Neural progenitor cell (in vitro differentiated cells): ENCODE measurements around the gene CYGB. TPM values are rescaled to one million over a fixed set of nuclear protein-coding genes. Genes with fewer than 3 reads are reported as not detected.

Source experiments
- DNase-seq: peaks from one replicate; pipeline ENCODE4 v3.0.0-alpha.2; 2016; ENCODE audit warnings: low spot score
- H2AFZ ChIP-seq: fragments of 200-600 bp; sonication (generic); replicated peaks from 2 replicates; pipeline ENCODE4 v1.6.1; 2016; ENCODE audit warnings: antibody characterized with exemption
- H3F3A ChIP-seq: fragments of 200-600 bp; sonication (generic); 2 replicates; pipeline ENCODE4 v1.6.1; 2016; ENCODE audit warnings: antibody characterized with exemption, low read depth
- H3K27ac ChIP-seq: fragments of 200-600 bp; sonication (generic); 2 replicates; pipeline ENCODE4 v1.5.1; 2016; ENCODE audit warnings: mild to moderate bottlenecking
- H3K27me3 ChIP-seq: fragments of 200-600 bp; sonication (generic); 2 replicates; pipeline ENCODE4 v1.6.1; 2016; ENCODE audit warnings: mild to moderate bottlenecking, moderate library complexity
- H3K36me3 ChIP-seq: fragments of 200-600 bp; sonication (generic); 2 replicates; pipeline ENCODE4 v1.5.1; 2016
- H3K4me1 ChIP-seq: fragments of 200-600 bp; sonication (generic); 2 replicates; pipeline ENCODE4 v1.6.1; 2016; ENCODE audit warnings: mixed run types
- H3K4me2 ChIP-seq: fragments of 200-600 bp; sonication (generic); 2 replicates; pipeline ENCODE4 v1.6.1; 2016
- H3K4me3 ChIP-seq: fragments of 200-600 bp; sonication (generic); 2 replicates; pipeline ENCODE4 v1.5.1; 2016
- H3K79me2 ChIP-seq: fragments of 200-600 bp; sonication (generic); 2 replicates; pipeline ENCODE4 v1.6.1; 2016; ENCODE audit warnings: low read depth
- H3K9ac ChIP-seq: fragments of 200-600 bp; sonication (generic); 2 replicates; pipeline ENCODE4 v1.6.1; 2016
- H3K9me3 ChIP-seq: fragments of 200-600 bp; sonication (generic); 2 replicates; pipeline ENCODE4 v1.5.1; 2016; ENCODE audit warnings: low read depth
- H4K20me1 ChIP-seq: fragments of 200-600 bp; sonication (generic); 2 replicates; pipeline ENCODE4 v1.6.1; 2016; ENCODE audit warnings: low read depth
- H3K27ac Mint-ChIP-seq: 3 replicates; pipeline ENCODE4 v1.8.0; 2021; ENCODE audit warnings: mixed read lengths
- H3K27me3 Mint-ChIP-seq: 2 replicates; pipeline ENCODE4 v1.8.0; 2022; ENCODE audit warnings: low read depth, mild to moderate bottlenecking, inconsistent platforms, moderate library complexity, mixed read lengths; ENCODE audit not compliant: insufficient read depth
- H3K36me3 Mint-ChIP-seq: 3 replicates; pipeline ENCODE4 v1.8.0; 2021; ENCODE audit warnings: mixed read lengths
- H3K4me1 Mint-ChIP-seq: 3 replicates; pipeline ENCODE4 v1.8.0; 2021; ENCODE audit warnings: mixed read lengths
- H3K4me3 Mint-ChIP-seq: 3 replicates; pipeline ENCODE4 v1.8.0; 2021; ENCODE audit warnings: mild to moderate bottlenecking, moderate library complexity, mixed read lengths
- H3K9me3 Mint-ChIP-seq: 3 replicates; pipeline ENCODE4 v1.8.0; 2020; ENCODE audit warnings: mixed read lengths
- EZH2 ChIP-seq: fragments of 200-600 bp; sonication (generic); IDR thresholded peaks from 2 replicates; pipeline ENCODE4 v1.6.1; 2017; ENCODE audit warnings: antibody characterized with exemption, mild to moderate bottlenecking, moderate library complexity
- EZH2phosphoT487 ChIP-seq: fragments of 200-600 bp; sonication (generic); IDR thresholded peaks from 2 replicates; pipeline ENCODE4 v1.6.1; 2017; ENCODE audit warnings: antibody characterized with exemption
- total RNA-seq: library from RNA; depleted of rRNA; stranded (reverse); fragments of >200 nt; gene quantifications from 2 replicates; pipeline ENCODE4 v1.2.3, GENCODE V29; 2015; ENCODE audit warnings: low replicate concordance
- TF ChIP-seq, protein P1 (sequence below): fragments of 200-600 bp; sonication (generic); IDR thresholded peaks from 2 replicates; pipeline ENCODE4 v1.5.1; 2017; ENCODE audit warnings: antibody characterized with exemption, mild to moderate bottlenecking

CYGB gene
- total RNA-seq, 1 donor from 2014 or later, result not detected

GRCh38 chr17:76521262-76521661, 16.2 kb downstream of the CYGB start:
- Histone ChIP-seq H3F3A (peaks cover 9% of the 10 kb centered on the region), H3K36me3 (no peaks in the 10 kb centered on the region), H4K20me1 (no peaks in the 10 kb centered on the region), H3K4me3 (no peak overlapping the region), H3K79me2 (no peaks in the 10 kb centered on the region), H3K9me3 (no peaks in the 10 kb centered on the region), H2AFZ (no peak overlapping the region), H3K4me1 (peaks cover 3% of the 10 kb centered on the region), H3K27me3 (peaks cover 16% of the 10 kb centered on the region), H3K9ac (no peak overlapping the region), H3K4me2 (no peak overlapping the region), H3K27ac (no peak overlapping the region)
- Mint-ChIP-seq H3K36me3 (no peaks in the 10 kb centered on the region), H3K9me3 (no peaks in the 10 kb centered on the region), H3K27ac (peak overlapping the region; percentile 30), H3K27me3 (peaks cover 13% of the 10 kb centered on the region), H3K4me1 (peaks cover 13% of the 10 kb centered on the region), H3K4me3 (no peak overlapping the region)
- TF ChIP-seq EZH2phosphoT487, result no peak
- no peak for TF ChIP-seq EZH2
- TF ChIP-seq, protein P1, sequence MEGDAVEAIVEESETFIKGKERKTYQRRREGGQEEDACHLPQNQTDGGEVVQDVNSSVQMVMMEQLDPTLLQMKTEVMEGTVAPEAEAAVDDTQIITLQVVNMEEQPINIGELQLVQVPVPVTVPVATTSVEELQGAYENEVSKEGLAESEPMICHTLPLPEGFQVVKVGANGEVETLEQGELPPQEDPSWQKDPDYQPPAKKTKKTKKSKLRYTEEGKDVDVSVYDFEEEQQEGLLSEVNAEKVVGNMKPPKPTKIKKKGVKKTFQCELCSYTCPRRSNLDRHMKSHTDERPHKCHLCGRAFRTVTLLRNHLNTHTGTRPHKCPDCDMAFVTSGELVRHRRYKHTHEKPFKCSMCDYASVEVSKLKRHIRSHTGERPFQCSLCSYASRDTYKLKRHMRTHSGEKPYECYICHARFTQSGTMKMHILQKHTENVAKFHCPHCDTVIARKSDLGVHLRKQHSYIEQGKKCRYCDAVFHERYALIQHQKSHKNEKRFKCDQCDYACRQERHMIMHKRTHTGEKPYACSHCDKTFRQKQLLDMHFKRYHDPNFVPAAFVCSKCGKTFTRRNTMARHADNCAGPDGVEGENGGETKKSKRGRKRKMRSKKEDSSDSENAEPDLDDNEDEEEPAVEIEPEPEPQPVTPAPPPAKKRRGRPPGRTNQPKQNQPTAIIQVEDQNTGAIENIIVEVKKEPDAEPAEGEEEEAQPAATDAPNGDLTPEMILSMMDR, result no peak
- no peak for DNase-seq

DNA sequence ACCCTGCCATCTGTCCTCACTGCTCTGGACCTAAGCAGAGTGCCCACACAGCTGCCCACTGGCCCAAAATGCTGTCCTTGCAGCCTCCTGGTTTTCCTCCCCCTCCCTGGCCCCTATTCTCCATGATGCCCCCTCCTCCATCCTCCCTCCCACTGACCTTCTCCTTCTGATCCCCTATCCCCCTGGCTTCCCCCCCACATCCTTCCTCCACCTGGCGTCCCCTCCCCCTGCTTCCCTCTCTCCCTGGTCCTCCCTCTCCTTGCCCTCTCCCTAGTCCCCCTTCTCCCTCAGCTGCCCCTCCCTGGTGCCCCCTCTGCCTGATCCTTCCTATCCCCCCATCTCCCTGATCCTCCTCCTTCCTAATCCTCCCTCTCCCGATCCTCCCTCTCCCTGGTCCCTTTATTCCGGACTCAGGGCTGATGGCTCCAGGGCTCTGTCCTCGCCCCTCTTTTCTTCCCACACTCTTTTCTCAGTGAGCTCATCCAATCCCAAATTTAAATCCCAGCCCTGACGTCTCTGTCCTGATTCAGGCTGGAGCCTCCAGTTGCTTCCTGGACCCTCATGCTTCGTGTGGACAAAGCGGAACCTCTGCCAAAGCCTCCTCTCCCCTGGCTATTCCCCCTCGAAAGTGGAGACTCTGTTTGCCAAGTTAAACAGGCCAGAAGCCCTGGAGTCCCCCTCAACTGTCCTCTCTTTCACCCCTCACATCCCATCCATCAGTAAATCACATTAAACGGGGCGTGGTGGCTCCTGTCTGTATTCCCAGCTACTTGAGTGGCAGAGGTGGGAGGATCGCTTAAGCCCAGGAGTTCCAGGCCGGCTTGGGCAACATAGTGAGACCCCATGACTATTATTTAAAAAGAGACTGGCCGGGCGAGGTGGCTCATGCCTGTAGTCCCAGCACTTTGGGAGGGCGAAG, 18.2 kb downstream of the CYGB start:
- Histone ChIP-seq H2AFZ (peak overlapping the region; percentile 57), H3F3A (peaks cover 4% of the 10 kb centered on the region), H3K36me3 (no peaks in the 10 kb centered on the region), H3K4me2 (peak overlapping the region; percentile 38), H3K4me3 (no peak overlapping the region), H4K20me1 (no peaks in the 10 kb centered on the region), H3K27me3 (peaks cover 16% of the 10 kb centered on the region), H3K9me3 (no peaks in the 10 kb centered on the region), H3K4me1 (peaks cover 3% of the 10 kb centered on the region), H3K79me2 (no peaks in the 10 kb centered on the region), H3K9ac (no peak overlapping the region), H3K27ac (no peak overlapping the region)
- H3K4me3 Mint-ChIP-seq, result no peak overlapping the region
- no peaks in the 10 kb centered on the region for H3K36me3 Mint-ChIP-seq
- peaks cover 14% of the 10 kb centered on the region for H3K4me1 Mint-ChIP-seq
- peaks cover 11% of the 10 kb centered on the region for H3K27me3 Mint-ChIP-seq
- H3K9me3 Mint-ChIP-seq, result no peaks in the 10 kb centered on the region
- H3K27ac Mint-ChIP-seq, result peak overlapping the region; percentile 57
- no peak for TF ChIP-seq EZH2phosphoT487
- TF ChIP-seq, protein P1, result no peak
- TF ChIP-seq EZH2, result no peak
- DNase-seq, result no peak

- Mint-ChIP-seq H3K9me3 (no peaks in the 10 kb centered on the region), H3K27ac (no peak overlapping the region), H3K36me3 (no peaks in the 10 kb centered on the region), H3K4me1 (peaks cover 15% of the 10 kb centered on the region), H3K27me3 (peaks cover 9% of the 10 kb centered on the region), H3K4me3 (no peak overlapping the region)
- Histone ChIP-seq H3K27ac (no peak overlapping the region), H3K9ac (no peak overlapping the region), H3K79me2 (no peaks in the 10 kb centered on the region), H3K9me3 (no peaks in the 10 kb centered on the region), H3K4me1 (peaks cover 3% of the 10 kb centered on the region), H2AFZ (no peak overlapping the region), H3K36me3 (no peaks in the 10 kb centered on the region), H3K4me2 (no peak overlapping the region), H3K27me3 (peaks cover 4% of the 10 kb centered on the region), H3F3A (peaks cover 4% of the 10 kb centered on the region), H4K20me1 (no peaks in the 10 kb centered on the region), H3K4me3 (no peak overlapping the region)
- no peak for DNase-seq
- TF ChIP-seq, protein P1, result no peak
- TF ChIP-seq EZH2 (no peak), EZH2phosphoT487 (no peak)
These were observed 19.9 kb downstream of the CYGB start for GRCh38 chr17:76517638-76518038.
